H9 (cell line): Measurements from ENCODE around the gene NEURL1. TPM values are rescaled to one million over a fixed set of nuclear protein-coding genes. Genes with fewer than 3 reads are reported as not detected.

Experiments used
- DNase-seq: peaks from one replicate; pipeline ENCODE4 v3.0.0-alpha.2; 2017
- H2AFZ ChIP-seq: one replicate; pipeline ENCODE4 v1.6.1; 2013; ENCODE audit warnings: mild to moderate bottlenecking, low read length, control low read depth, moderate library complexity
- H2AK5ac ChIP-seq: 2 replicates; pipeline ENCODE4 v1.6.1; 2013; ENCODE audit warnings: low read length, control low read depth, mixed read lengths; ENCODE audit not compliant: insufficient read length
- H2BK120ac ChIP-seq: one replicate; pipeline ENCODE4 v1.6.1; 2013; ENCODE audit warnings: low read depth, mild to moderate bottlenecking, low read length, control low read depth, inconsistent platforms; ENCODE audit not compliant: poor library complexity, severe bottlenecking
- H2BK12ac ChIP-seq: 2 replicates; pipeline ENCODE4 v1.6.1; 2013; ENCODE audit warnings: low read length, control low read depth, mixed read lengths, low read depth; ENCODE audit not compliant: insufficient read length
- H2BK15ac ChIP-seq: 2 replicates; pipeline ENCODE4 v1.6.1; 2013; ENCODE audit warnings: low read depth, low read length, control low read depth
- H2BK20ac ChIP-seq: one replicate; pipeline ENCODE4 v1.6.1; 2013; ENCODE audit warnings: low read depth, mild to moderate bottlenecking, low read length, control low read depth, inconsistent platforms; ENCODE audit not compliant: poor library complexity, severe bottlenecking
- H2BK5ac ChIP-seq: 2 replicates; pipeline ENCODE4 v1.6.1; 2013; ENCODE audit warnings: low read length, control low read depth, mixed read lengths; ENCODE audit not compliant: insufficient read length
- H3K14ac ChIP-seq: 2 replicates; pipeline ENCODE4 v1.6.1; 2013; ENCODE audit warnings: low read length, control low read depth; ENCODE audit not compliant: insufficient read depth
- H3K18ac ChIP-seq: 2 replicates; pipeline ENCODE4 v1.6.1; 2013; ENCODE audit warnings: low read depth, mild to moderate bottlenecking, mixed read lengths, low read length, control low read depth; ENCODE audit not compliant: insufficient read length
- H3K23ac ChIP-seq: 2 replicates; pipeline ENCODE4 v1.6.1; 2013; ENCODE audit warnings: low read length, control low read depth, mixed read lengths, low read depth; ENCODE audit not compliant: insufficient read length
- H3K23me2 ChIP-seq: 2 replicates; pipeline ENCODE4 v1.6.1; 2013; ENCODE audit warnings: low read depth, mild to moderate bottlenecking, mixed read lengths, low read length, control low read depth; ENCODE audit not compliant: insufficient read length, poor library complexity, severe bottlenecking
- H3K27ac ChIP-seq: 2 replicates; pipeline ENCODE4 v1.5.1; 2013; ENCODE audit warnings: low read length, control low read depth, mixed read lengths, low read depth; ENCODE audit not compliant: insufficient read length
- H3K27me3 ChIP-seq: 2 replicates; pipeline ENCODE4 v1.6.1; 2013; ENCODE audit warnings: low read length, control low read depth, inconsistent platforms; ENCODE audit not compliant: insufficient read depth
- H3K4ac ChIP-seq: 2 replicates; pipeline ENCODE4 v1.6.1; 2013; ENCODE audit warnings: low read depth, mild to moderate bottlenecking, control low read depth, inconsistent platforms, low read length, moderate library complexity
- H3K4me1 ChIP-seq: 2 replicates; pipeline ENCODE4 v1.6.1; 2013; ENCODE audit warnings: low read length, control low read depth, inconsistent platforms; ENCODE audit not compliant: insufficient read depth
- H3K4me2 ChIP-seq: 2 replicates; pipeline ENCODE4 v1.6.1; 2013; ENCODE audit warnings: low read length, control low read depth, mixed read lengths; ENCODE audit not compliant: insufficient read length, insufficient read depth
- H3K56ac ChIP-seq: 2 replicates; pipeline ENCODE4 v1.6.1; 2013; ENCODE audit warnings: low read depth, mild to moderate bottlenecking, mixed read lengths, low read length, control low read depth; ENCODE audit not compliant: insufficient read length
- H3K79me1 ChIP-seq: 2 replicates; pipeline ENCODE4 v1.6.1; 2013; ENCODE audit warnings: low read depth, mild to moderate bottlenecking, moderate library complexity, low read length, control low read depth, inconsistent platforms; ENCODE audit not compliant: insufficient read depth, poor library complexity, severe bottlenecking
- H3K79me2 ChIP-seq: 2 replicates; pipeline ENCODE4 v1.6.1; 2013; ENCODE audit warnings: low read length, control low read depth, inconsistent platforms; ENCODE audit not compliant: insufficient read depth
- H3K9ac ChIP-seq: 2 replicates; pipeline ENCODE4 v1.6.1; 2013; ENCODE audit warnings: low read length, control low read depth, mixed read lengths; ENCODE audit not compliant: insufficient read length; ENCODE audit errors: extremely low read depth
- H3K9me3 ChIP-seq: one replicate; pipeline ENCODE4 v1.6.1; 2013; ENCODE audit warnings: low read depth, low read length, inconsistent platforms; ENCODE audit not compliant: control insufficient read depth
- H3T11ph ChIP-seq: one replicate; pipeline ENCODE4 v1.6.1; 2013; ENCODE audit warnings: mild to moderate bottlenecking, low read length, control low read depth, inconsistent platforms
- H4K20me1 ChIP-seq: one replicate; pipeline ENCODE4 v1.6.1; 2013; ENCODE audit not compliant: control insufficient read depth, insufficient read length, insufficient read depth
- H4K5ac ChIP-seq: 2 replicates; pipeline ENCODE4 v1.6.1; 2013; ENCODE audit warnings: low read depth, mild to moderate bottlenecking, mixed read lengths, low read length, control low read depth; ENCODE audit not compliant: insufficient read length
- H4K8ac ChIP-seq: replicated peaks from 2 replicates; pipeline ENCODE4 v1.6.1; 2013; ENCODE audit warnings: low read length, control low read depth, mixed read lengths, low read depth; ENCODE audit not compliant: insufficient read length
- H4K91ac ChIP-seq: 2 replicates; pipeline ENCODE4 v1.6.1; 2013; ENCODE audit warnings: low read depth, mild to moderate bottlenecking, moderate library complexity, mixed read lengths, low read length, control low read depth; ENCODE audit not compliant: insufficient read length
- H3K27ac Mint-ChIP-seq, 3 experiments: 2 replicates in 2 of 3; 3 replicates in 1 of 3; pipeline ENCODE4 v1.8.0; 2020 to 2021; ENCODE audit warnings: mixed read lengths in 3 of 3, mild to moderate bottlenecking in 1 of 3, moderate library complexity in 1 of 3
- H3K27me3 Mint-ChIP-seq: 2 replicates; pipeline ENCODE4 v1.8.0; 2021; ENCODE audit warnings: low read depth, mild to moderate bottlenecking, moderate library complexity, mixed read lengths
- H3K36me3 Mint-ChIP-seq, 3 experiments: 2 replicates in 2 of 3; 3 replicates in 1 of 3; pipeline ENCODE4 v1.8.0; 2020 to 2021; ENCODE audit warnings: low read depth in 3 of 3, mixed read lengths in 3 of 3; ENCODE audit not compliant: insufficient read depth in 1 of 3
- H3K4me1 Mint-ChIP-seq, 2 experiments: 2 replicates each; pipeline ENCODE4 v1.8.0; 2020; ENCODE audit warnings: mixed read lengths in 2 of 2
- H3K4me3 Mint-ChIP-seq, 2 experiments: 2 replicates in 1 of 2; 3 replicates in 1 of 2; pipeline ENCODE4 v1.8.0; 2020 to 2021; ENCODE audit warnings: mild to moderate bottlenecking in 2 of 2, mixed read lengths in 2 of 2, moderate library complexity in 1 of 2
- H3K9me3 Mint-ChIP-seq, 2 experiments: 2 replicates in 1 of 2; 3 replicates in 1 of 2; pipeline ENCODE4 v1.8.0; 2020; ENCODE audit warnings: mild to moderate bottlenecking in 2 of 2, mixed read lengths in 2 of 2, moderate library complexity in 1 of 2
- WGBS: extraction: QIAGEN DNeasy Blood & Tissue Kit; methylation state at CpG from one replicate; pipeline ENCODE4 v1.1.7; 2013; ENCODE audit warnings: missing lambda C conversion rate, low lambda C conversion rate, mixed read lengths; ENCODE audit not compliant: insufficient read length; ENCODE audit errors: extremely low coverage; 5-methylcytosine and 5-hydroxymethylcytosine counted together
- total RNA-seq: library from RNA; stranded (reverse); gene quantifications from 2 replicates; pipeline ENCODE4 v1.2.1, GENCODE V29; 2021
- TF ChIP-seq, protein P1 (sequence below): fragments of 200-600 bp; sonication (generic); conservative IDR thresholded peaks from 3 replicates; pipeline ENCODE4 v1.8.0; 2021; ENCODE audit warnings: antibody characterized with exemption, mild to moderate bottlenecking

NEURL1 gene
- total RNA-seq, 1 experiment from 2014 or later, result 1.2 TPM

DNA sequence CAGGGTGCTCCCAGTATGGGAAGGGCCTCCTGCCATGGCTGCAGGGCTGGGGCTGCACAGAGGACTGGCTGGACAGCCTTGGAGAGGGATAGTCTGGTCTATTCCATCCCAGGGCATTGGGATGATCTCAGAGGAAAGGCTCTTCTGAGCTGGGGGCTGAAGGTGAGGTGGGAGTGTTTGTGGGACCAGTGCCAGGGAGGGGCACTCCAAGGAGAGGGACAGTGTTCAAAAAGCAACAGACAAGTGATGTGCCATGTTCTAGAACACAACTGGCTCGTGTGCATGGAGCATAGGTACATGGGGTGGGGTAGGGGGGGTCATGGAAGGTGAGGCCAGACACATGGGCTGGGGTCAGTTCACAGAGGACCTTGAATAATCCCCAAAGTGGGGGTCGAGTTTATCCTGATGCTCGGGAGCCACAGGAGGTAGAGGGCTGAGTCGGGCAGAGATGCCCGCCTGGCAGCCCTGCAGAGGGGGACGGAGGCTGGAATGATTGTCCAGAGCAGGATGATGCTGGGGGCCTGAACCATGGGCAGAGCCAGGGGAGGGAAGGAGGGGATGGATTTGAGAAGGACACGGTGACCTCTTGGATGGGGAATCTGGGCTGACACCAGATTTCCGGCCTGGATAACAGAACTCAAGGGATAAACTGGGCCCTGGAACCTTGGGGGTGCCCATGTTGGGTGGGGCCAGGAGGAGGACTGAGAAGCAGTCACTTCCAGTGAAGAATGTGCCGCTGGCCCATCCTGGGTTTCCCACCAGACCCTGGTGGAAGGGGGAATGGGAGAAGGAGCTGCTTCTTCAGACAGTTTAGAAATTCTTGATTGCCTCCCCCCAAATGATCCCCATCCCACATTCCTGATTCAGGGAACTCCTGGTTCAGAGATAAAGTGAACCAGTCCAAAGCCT lies 50.4 kb downstream of the NEURL1 start:
- H2BK120ac ChIP-seq, result no peak overlapping the region
- H2BK5ac ChIP-seq, result no peak overlapping the region
- peaks cover 4% of the 10 kb centered on the region; the same call in 1 of the 2 replicates for H3K4me1 ChIP-seq
- no peak overlapping the region for H3K23ac ChIP-seq
- no peak overlapping the region for H3T11ph ChIP-seq
- H3K9me3 ChIP-seq, result no peaks in the 10 kb centered on the region
- no peak overlapping the region for H3K14ac ChIP-seq
- Mint-ChIP-seq H3K36me3 (no peaks in the 10 kb centered on the region), H3K9me3 (no peaks in the 10 kb centered on the region), H3K4me3 (peak overlapping the region in 1 of 2 experiments; percentile 62; a peak in 3 of 5 replicates), H3K27me3 (peaks cover 11% of the 10 kb centered on the region), H3K27ac (no peak overlapping the region), H3K4me1 (peaks cover 18 to 32% of the 10 kb centered on the region in 2 experiments)
- no peak overlapping the region for H2AFZ ChIP-seq
- DNase-seq, result peak; percentile 15
- no peak overlapping the region for H4K91ac ChIP-seq
- H3K56ac ChIP-seq, result no peak overlapping the region
- no peak overlapping the region for H3K9ac ChIP-seq
- no peak overlapping the region for H2AK5ac ChIP-seq
- no peak overlapping the region for H4K5ac ChIP-seq
- no peaks in the 10 kb centered on the region for H3K79me1 ChIP-seq
- H2BK15ac ChIP-seq, result no peak overlapping the region
- H3K27me3 ChIP-seq, result no peaks in the 10 kb centered on the region; the same call in 1 of the 2 replicates
- no peak overlapping the region for H3K27ac ChIP-seq
- H3K4me2 ChIP-seq, result no peak overlapping the region
- no CpG with 5 or more reads among the region's 9 CpGs for WGBS
- H3K18ac ChIP-seq, result no peak overlapping the region
- H3K79me2 ChIP-seq, result no peaks in the 10 kb centered on the region
- H3K23me2 ChIP-seq, result no peaks in the 10 kb centered on the region
- H2BK12ac ChIP-seq, result no peak overlapping the region
- no peak overlapping the region for H3K4ac ChIP-seq
- no peak overlapping the region for H4K8ac ChIP-seq
- H2BK20ac ChIP-seq, result no peak overlapping the region
- H4K20me1 ChIP-seq, result no peaks in the 10 kb centered on the region
- TF ChIP-seq, protein P1, sequence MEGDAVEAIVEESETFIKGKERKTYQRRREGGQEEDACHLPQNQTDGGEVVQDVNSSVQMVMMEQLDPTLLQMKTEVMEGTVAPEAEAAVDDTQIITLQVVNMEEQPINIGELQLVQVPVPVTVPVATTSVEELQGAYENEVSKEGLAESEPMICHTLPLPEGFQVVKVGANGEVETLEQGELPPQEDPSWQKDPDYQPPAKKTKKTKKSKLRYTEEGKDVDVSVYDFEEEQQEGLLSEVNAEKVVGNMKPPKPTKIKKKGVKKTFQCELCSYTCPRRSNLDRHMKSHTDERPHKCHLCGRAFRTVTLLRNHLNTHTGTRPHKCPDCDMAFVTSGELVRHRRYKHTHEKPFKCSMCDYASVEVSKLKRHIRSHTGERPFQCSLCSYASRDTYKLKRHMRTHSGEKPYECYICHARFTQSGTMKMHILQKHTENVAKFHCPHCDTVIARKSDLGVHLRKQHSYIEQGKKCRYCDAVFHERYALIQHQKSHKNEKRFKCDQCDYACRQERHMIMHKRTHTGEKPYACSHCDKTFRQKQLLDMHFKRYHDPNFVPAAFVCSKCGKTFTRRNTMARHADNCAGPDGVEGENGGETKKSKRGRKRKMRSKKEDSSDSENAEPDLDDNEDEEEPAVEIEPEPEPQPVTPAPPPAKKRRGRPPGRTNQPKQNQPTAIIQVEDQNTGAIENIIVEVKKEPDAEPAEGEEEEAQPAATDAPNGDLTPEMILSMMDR, result no peak
